ENCODE measurements around the gene CARD19.

DNA sequence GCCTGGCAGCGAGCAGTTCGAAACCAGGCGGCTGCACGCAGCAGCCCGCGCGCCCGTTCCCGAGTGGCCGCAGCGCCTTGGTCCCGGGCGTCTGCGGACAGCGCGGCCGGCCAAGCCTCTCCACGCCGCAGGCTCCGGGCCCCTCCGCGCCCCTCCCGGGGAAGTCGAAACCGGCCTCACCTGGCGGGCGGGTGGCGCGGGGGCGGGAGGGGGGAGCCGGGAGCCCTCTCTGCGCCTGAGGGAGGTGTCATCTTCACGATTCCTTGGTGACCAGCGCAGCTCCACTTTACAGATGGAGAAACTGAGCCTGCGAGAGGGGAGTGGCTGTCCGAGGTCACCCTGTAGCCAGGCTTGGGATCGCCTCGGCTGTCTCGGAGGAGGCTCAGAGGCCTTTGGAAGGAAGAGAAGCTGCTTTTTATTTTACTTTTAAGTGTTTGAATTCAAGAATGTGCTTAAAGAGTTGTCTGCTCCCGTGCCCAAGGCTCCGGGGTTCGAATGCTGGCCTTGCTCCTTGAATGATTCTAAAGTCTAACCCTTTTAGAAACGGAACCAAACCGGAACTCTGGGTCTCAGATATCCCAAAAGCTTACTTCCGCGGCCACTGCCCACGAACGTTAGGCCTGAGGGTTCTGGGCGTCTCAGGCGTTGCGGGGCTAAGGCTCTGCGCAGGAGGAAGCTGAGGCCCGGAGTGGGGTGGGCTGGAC lies 36.9 kb upstream of the CARD19 start:
- no peak for TF ChIP-seq CTCF (IDR thresholded peaks at IDR 0.05)
- no peak for TF ChIP-seq ZFX (IDR thresholded peaks at IDR 0.05; ENCODE audit: borderline replicate concordance)
